Neural cell (in vitro differentiated cells): Measurements from ENCODE around the gene UFD1. TPM values are rescaled to one million over a fixed set of nuclear protein-coding genes. Genes with fewer than 3 reads are reported as not detected.

ENCODE experiments used
- H2AFZ ChIP-seq: fragments of 200-600, 300-800 bp; sonication (generic), shearing (Covaris generic); 2 replicates; pipeline ENCODE4 v1.6.0; 2014; ENCODE audit warnings: low read depth, mild to moderate bottlenecking, antibody characterized with exemption, low read length, moderate library complexity
- H3F3A ChIP-seq: fragments of 200-600 bp; shearing (Covaris generic); 2 replicates; pipeline ENCODE4 v1.6.1; 2016; ENCODE audit warnings: mild to moderate bottlenecking, moderate library complexity, mixed read lengths, antibody characterized with exemption, low read length; ENCODE audit not compliant: insufficient read depth, poor library complexity, severe bottlenecking
- H3K27ac ChIP-seq: fragments of 200-600, 300-800 bp; sonication (generic), shearing (Covaris generic); 2 replicates; pipeline ENCODE4 v1.5.1; 2014; ENCODE audit warnings: mild to moderate bottlenecking, low read length, moderate library complexity
- H3K27me3 ChIP-seq: fragments of 300-800, 200-600 bp; sonication (generic), shearing (Covaris generic); 2 replicates; pipeline ENCODE4 v1.6.0; 2014; ENCODE audit warnings: mild to moderate bottlenecking, low read depth, low read length, moderate library complexity; ENCODE audit not compliant: insufficient read depth
- H3K36me3 ChIP-seq: fragments of 300-800, 200-600 bp; sonication (generic), shearing (Covaris generic); 2 replicates; pipeline ENCODE4 v1.5.1; 2014; ENCODE audit warnings: mild to moderate bottlenecking, antibody characterized with exemption, low read length, moderate library complexity; ENCODE audit not compliant: insufficient read depth
- H3K4me2 ChIP-seq: fragments of 300-800, 200-600 bp; sonication (generic), shearing (Covaris generic); 2 replicates; pipeline ENCODE4 v1.6.0; 2014; ENCODE audit warnings: mild to moderate bottlenecking, low read length
- H3K4me3 ChIP-seq: fragments of 300-800, 200-600 bp; sonication (generic), shearing (Covaris generic); 2 replicates; pipeline ENCODE4 v1.5.1; 2014; ENCODE audit warnings: mild to moderate bottlenecking, low read length, moderate library complexity
- H3K79me2 ChIP-seq: fragments of 200-600 bp; shearing (Covaris generic); replicated peaks from 2 replicates; pipeline ENCODE4 v1.6.0; 2014; ENCODE audit warnings: mild to moderate bottlenecking, low read length, moderate library complexity; ENCODE audit not compliant: insufficient read depth
- H3K9ac ChIP-seq: fragments of 300-800, 200-600 bp; sonication (generic), shearing (Covaris generic); 2 replicates; pipeline ENCODE4 v1.6.1; 2016; ENCODE audit warnings: mild to moderate bottlenecking, low read length, mixed read lengths
- H3K9me2 ChIP-seq: fragments of 200-600 bp; shearing (Covaris generic); 2 replicates; pipeline ENCODE4 v1.6.1; 2016; ENCODE audit warnings: mild to moderate bottlenecking, low read length, mixed read lengths; ENCODE audit not compliant: insufficient read depth
- H3K9me3 ChIP-seq: fragments of 200-600, 300-800 bp; sonication (generic), shearing (Covaris generic); 2 replicates; pipeline ENCODE4 v1.6.1; 2016; ENCODE audit warnings: mild to moderate bottlenecking, mixed run types, low read length, moderate library complexity, mixed read lengths
- H4K20me1 ChIP-seq: fragments of 200-600 bp; shearing (Covaris generic); 2 replicates; pipeline ENCODE4 v1.6.1; 2016; ENCODE audit warnings: mild to moderate bottlenecking, mixed run types; ENCODE audit not compliant: insufficient read depth
- CTCF ChIP-seq: fragments of 450-650 bp; IDR thresholded peaks from 2 replicates; pipeline ENCODE4 v1.5.1; 2014; ENCODE audit warnings: antibody characterized with exemption, mild to moderate bottlenecking, moderate library complexity; ENCODE audit not compliant: poor library complexity, severe bottlenecking
- EP300 ChIP-seq: fragments of 450-650 bp; conservative IDR thresholded peaks from 2 replicates; pipeline ENCODE4 v1.6.1; 2014; ENCODE audit warnings: antibody characterized with exemption, mild to moderate bottlenecking, moderate library complexity; ENCODE audit not compliant: poor library complexity, severe bottlenecking
- EZH2 ChIP-seq: fragments of 200-600, 300-800 bp; shearing (Covaris generic), sonication (generic); IDR thresholded peaks from 2 replicates; pipeline ENCODE4 v1.6.1; 2014; ENCODE audit warnings: antibody characterized with exemption, low read length, borderline replicate concordance, mild to moderate bottlenecking; ENCODE audit not compliant: insufficient read depth, poor library complexity, severe bottlenecking
- MXI1 ChIP-seq: fragments of 450-650 bp; conservative IDR thresholded peaks from 2 replicates; pipeline ENCODE4 v1.6.1; 2014; ENCODE audit warnings: antibody characterized with exemption, mild to moderate bottlenecking; ENCODE audit not compliant: poor library complexity, severe bottlenecking
- POLR2AphosphoS5 ChIP-seq: IDR thresholded peaks from 2 replicates; pipeline ENCODE4 v1.6.1; 2012
- RAD21 ChIP-seq: fragments of 450-650 bp; conservative IDR thresholded peaks from 2 replicates; pipeline ENCODE4 v1.6.1; 2014; ENCODE audit warnings: antibody characterized with exemption, mild to moderate bottlenecking, moderate library complexity
- REST ChIP-seq: IDR thresholded peaks from 2 replicates; pipeline ENCODE4 v1.6.1; 2012; ENCODE audit warnings: borderline replicate concordance
- SMC3 ChIP-seq: fragments of 450-650 bp; conservative IDR thresholded peaks from 2 replicates; pipeline ENCODE4 v1.6.1; 2014; ENCODE audit warnings: antibody characterized with exemption, mild to moderate bottlenecking, moderate library complexity; ENCODE audit not compliant: poor library complexity
- TAF1 ChIP-seq: IDR thresholded peaks from 2 replicates; pipeline ENCODE4 v1.6.1; 2012; ENCODE audit warnings: low read depth
- polyA plus RNA-seq: library from polyadenylated mRNA; depleted of rRNA; stranded (reverse); fragments of >200 nt; gene quantifications from 2 replicates; pipeline ENCODE4 v1.2.3, GENCODE V29; 2014

The UFD1 gene
- polyA plus RNA-seq, 1 donor from 2014 or later = 56.9 TPM

- no peaks in the 10 kb centered on the region for H3F3A ChIP-seq
- no peak overlapping the region for H2AFZ ChIP-seq
- H3K9me2 ChIP-seq = no peaks in the 10 kb centered on the region
- no peaks in the 10 kb centered on the region for H3K36me3 ChIP-seq
- H4K20me1 ChIP-seq = no peaks in the 10 kb centered on the region
- H3K27ac ChIP-seq = no peak overlapping the region
- H3K9ac ChIP-seq = no peak overlapping the region
- H3K79me2 ChIP-seq = no peaks in the 10 kb centered on the region
- H3K27me3 ChIP-seq = no peaks in the 10 kb centered on the region
- no peak for TF ChIP-seq TAF1
- no peak for TF ChIP-seq REST
- TF ChIP-seq MXI1 = no peak
- TF ChIP-seq RAD21 = no peak
- no peak for TF ChIP-seq CTCF
- TF ChIP-seq POLR2AphosphoS5 = no peak
- no peak for TF ChIP-seq EP300
- TF ChIP-seq EZH2 = no peak
- no peak for TF ChIP-seq SMC3
- H3K4me2 ChIP-seq = no peak overlapping the region
- no peak overlapping the region for H3K4me3 ChIP-seq
- no peaks in the 10 kb centered on the region for H3K9me3 ChIP-seq
These were observed 30.2 kb upstream of the UFD1 start for GRCh38 chr22:19509191-19509590.

- no peak overlapping the region for H3K4me2 ChIP-seq
- no peaks in the 10 kb centered on the region for H3K9me2 ChIP-seq
- H3F3A ChIP-seq = no peaks in the 10 kb centered on the region
- TF ChIP-seq EZH2 (no peak), MXI1 (no peak), CTCF (no peak), REST (no peak), RAD21 (no peak), EP300 (no peak), SMC3 (no peak), TAF1 (no peak), POLR2AphosphoS5 (no peak)
- H3K27ac ChIP-seq = no peak overlapping the region
- no peaks in the 10 kb centered on the region for H3K36me3 ChIP-seq
- no peaks in the 10 kb centered on the region for H3K27me3 ChIP-seq
- H3K9me3 ChIP-seq = no peaks in the 10 kb centered on the region
- no peak overlapping the region for H2AFZ ChIP-seq
- H3K79me2 ChIP-seq = no peaks in the 10 kb centered on the region
- no peaks in the 10 kb centered on the region for H4K20me1 ChIP-seq
- no peak overlapping the region for H3K4me3 ChIP-seq
- no peak overlapping the region for H3K9ac ChIP-seq
These were observed 29.2 kb upstream of the UFD1 start for GRCh38 chr22:19508024-19508776.
